ENCODE data around the gene INPP1. TPM values are rescaled to one million over a fixed set of nuclear protein-coding genes. Genes with fewer than 3 reads are reported as not detected.
A peak's percentile ranks its signal among the peaks of the same experiment; 100 is the strongest.

INPP1 gene
- total RNA-seq, 1 donor from 2014 or later = 15.4 TPM

- H3K27me3 Mint-ChIP-seq = no peaks in the 10 kb centered on the region
- DNase-seq (ENCODE audit: low spot score, unreplicated experiment) = no peak
- no peaks in the 10 kb centered on the region for H3K9me3 Mint-ChIP-seq (ENCODE audit: low read depth)
- peaks cover 4% of the 10 kb centered on the region for H3K4me1 Mint-ChIP-seq (ENCODE audit: low read depth)
- no peaks in the 10 kb centered on the region for H3K36me3 Mint-ChIP-seq (ENCODE audit: insufficient read depth)
- TF ChIP-seq CTCF (IDR thresholded peaks at IDR 0.05; ENCODE audit: unreplicated experiment) = no peak
- no peak overlapping the region for H3K27ac Mint-ChIP-seq
- H3K4me3 Mint-ChIP-seq (ENCODE audit: low read depth) = no peak overlapping the region
Observed at GRCh38 chr2:190376591-190377245, 33.3 kb downstream of the INPP1 start.

DNA sequence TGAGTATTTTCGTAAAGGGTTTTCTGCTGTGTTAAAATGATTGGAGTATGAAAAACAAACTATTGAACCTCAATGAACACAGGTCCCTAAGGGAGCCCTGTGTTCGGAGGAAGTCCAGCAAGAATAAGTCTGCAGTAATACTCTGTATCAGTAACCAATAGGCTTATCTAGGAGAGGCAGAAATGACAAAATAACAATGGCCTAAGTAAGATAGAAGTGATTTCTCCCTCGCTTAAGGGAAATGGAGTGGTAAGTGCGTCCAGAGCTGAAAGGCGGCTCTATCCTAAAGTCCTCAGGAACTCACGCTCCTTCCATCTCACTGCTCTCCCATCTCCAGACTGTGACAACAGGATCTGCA is 35.5 kb downstream of the INPP1 start:
- Mint-ChIP-seq H3K27ac (no peak overlapping the region), H3K27me3 (no peaks in the 10 kb centered on the region), H3K4me1 (ENCODE audit: low read depth) (peaks cover 4% of the 10 kb centered on the region), H3K36me3 (ENCODE audit: insufficient read depth) (no peaks in the 10 kb centered on the region), H3K9me3 (ENCODE audit: low read depth) (no peaks in the 10 kb centered on the region), H3K4me3 (ENCODE audit: low read depth) (no peak overlapping the region)
- DNase-seq (ENCODE audit: low spot score, unreplicated experiment) = no peak
- no peak for TF ChIP-seq CTCF (IDR thresholded peaks at IDR 0.05; ENCODE audit: unreplicated experiment)

- Mint-ChIP-seq H3K27me3 (no peaks in the 10 kb centered on the region), H3K9me3 (ENCODE audit: low read depth) (no peaks in the 10 kb centered on the region), H3K27ac (peak overlapping the region; percentile 57), H3K4me3 (ENCODE audit: low read depth) (no peak overlapping the region), H3K4me1 (ENCODE audit: low read depth) (peaks cover 4% of the 10 kb centered on the region), H3K36me3 (ENCODE audit: insufficient read depth) (no peaks in the 10 kb centered on the region)
- DNase-seq (ENCODE audit: low spot score, unreplicated experiment) = no peak
- no peak for TF ChIP-seq CTCF (IDR thresholded peaks at IDR 0.05; ENCODE audit: unreplicated experiment)
Observed at GRCh38 chr2:190379249-190379964, 36.0 kb downstream of the INPP1 start.

GRCh38 chr2:190380962-190381412 is 37.6 kb downstream of the INPP1 start:
- no peak for DNase-seq (ENCODE audit: low spot score, unreplicated experiment)
- Mint-ChIP-seq H3K36me3 (ENCODE audit: insufficient read depth) (no peaks in the 10 kb centered on the region), H3K4me1 (ENCODE audit: low read depth) (peaks cover 4% of the 10 kb centered on the region), H3K9me3 (ENCODE audit: low read depth) (no peaks in the 10 kb centered on the region), H3K4me3 (ENCODE audit: low read depth) (no peak overlapping the region), H3K27me3 (no peaks in the 10 kb centered on the region), H3K27ac (no peak overlapping the region)
- TF ChIP-seq CTCF (IDR thresholded peaks at IDR 0.05; ENCODE audit: unreplicated experiment) = no peak

GRCh38 chr2:190382851-190383250 is 39.5 kb downstream of the INPP1 start:
- H3K4me1 Mint-ChIP-seq (ENCODE audit: low read depth) = peaks cover 4% of the 10 kb centered on the region
- H3K27ac Mint-ChIP-seq = no peak overlapping the region
- H3K27me3 Mint-ChIP-seq = no peaks in the 10 kb centered on the region
- H3K36me3 Mint-ChIP-seq (ENCODE audit: insufficient read depth) = no peaks in the 10 kb centered on the region
- peak; percentile 56 for TF ChIP-seq CTCF (IDR thresholded peaks at IDR 0.05; ENCODE audit: unreplicated experiment)
- no peak overlapping the region for H3K4me3 Mint-ChIP-seq (ENCODE audit: low read depth)
- DNase-seq (ENCODE audit: low spot score, unreplicated experiment) = no peak
- H3K9me3 Mint-ChIP-seq (ENCODE audit: low read depth) = no peaks in the 10 kb centered on the region

All from progenitor cell of endocrine pancreas (in vitro differentiated cells).